DMS53 (cell line): Measurements from ENCODE around the gene TIMM50.
A peak's percentile ranks its signal among the peaks of the same experiment; 100 is the strongest.

Experiments used
- DNase-seq: peaks from one replicate; lab custom pipeline; 2025; lab: John Stamatoyannopoulos, UW

TIMM50 gene

GRCh38 chr19:39500543-39500942 lies 19.9 kb downstream of the TIMM50 start:
- no peak for DNase-seq

GRCh38 chr19:39501340-39501739 lies 20.7 kb downstream of the TIMM50 start:
- DNase-seq, result no peak

GRCh38 chr19:39502640-39503417 lies 22.2 kb downstream of the TIMM50 start:
- no peak for DNase-seq

- no peak for DNase-seq
Measured at GRCh38 chr19:39506598-39506943, 25.9 kb downstream of the TIMM50 start.

- DNase-seq, result peak; percentile 99
Measured at GRCh38 chr19:39506944-39507714, 26.5 kb downstream of the TIMM50 start.

GRCh38 chr19:39507715-39508364 lies 27.2 kb downstream of the TIMM50 start:
- DNase-seq, result no peak

- DNase-seq, result no peak
Measured at GRCh38 chr19:39508629-39509028, 28.0 kb downstream of the TIMM50 start.

- no peak for DNase-seq
Measured at GRCh38 chr19:39509233-39509632, 28.6 kb downstream of the TIMM50 start.

GRCh38 chr19:39512988-39513387 lies 32.4 kb downstream of the TIMM50 start:
- DNase-seq, result no peak

- DNase-seq, result peak; percentile 76
Measured at GRCh38 chr19:39514840-39515550, 34.4 kb downstream of the TIMM50 start, which contains the start of gene SELENOV. Gene SELENOV, plus strand, starts transcription at chr19:39515139. Its CDS starts 74 bp downstream, at chr19:39515213.

GRCh38 chr19:39515551-39516191 lies 35.0 kb downstream of the TIMM50 start:
- peak; percentile 76 for DNase-seq

- DNase-seq, result no peak
Measured at GRCh38 chr19:39516270-39516669, 35.6 kb downstream of the TIMM50 start.

- no peak for DNase-seq
Measured at GRCh38 chr19:39517432-39517831, 36.8 kb downstream of the TIMM50 start.

- DNase-seq, result peak; percentile 65
Measured at GRCh38 chr19:39518458-39518857, 37.8 kb downstream of the TIMM50 start.

- peak; percentile 75 for DNase-seq
Measured at GRCh38 chr19:39518975-39519374, 38.3 kb downstream of the TIMM50 start.

- DNase-seq, result no peak
Measured at GRCh38 chr19:39520541-39521484, 40.2 kb downstream of the TIMM50 start.

GRCh38 chr19:39524495-39524894 lies 43.9 kb downstream of the TIMM50 start:
- DNase-seq, result peak; percentile 53

GRCh38 chr19:39525205-39525604 lies 44.6 kb downstream of the TIMM50 start:
- DNase-seq, result no peak

- DNase-seq, result no peak
Measured at GRCh38 chr19:39531834-39532232, 51.2 kb downstream of the TIMM50 start.

GRCh38 chr19:39532233-39533002 lies 51.8 kb downstream of the TIMM50 start, which contains the start of gene EID2B:
Gene EID2B, minus strand, starts transcription at chr19:39532852. Its CDS starts 50 bp downstream, at chr19:39532802.
- peak; percentile 99 for DNase-seq
